Activated CD8-positive, alpha-beta memory T cell treated with anti-CD3 and anti-CD28 coated beads for 4 hours (primary cell): Measurements from ENCODE around the gene EIF3L.

Experiments
- DNase-seq, 2 donors: peaks; one replicate each; pipeline ENCODE4 v3.0.0-alpha.2; 2020; ENCODE audit warnings: low read depth in 2 of 2

Gene EIF3L

DNA sequence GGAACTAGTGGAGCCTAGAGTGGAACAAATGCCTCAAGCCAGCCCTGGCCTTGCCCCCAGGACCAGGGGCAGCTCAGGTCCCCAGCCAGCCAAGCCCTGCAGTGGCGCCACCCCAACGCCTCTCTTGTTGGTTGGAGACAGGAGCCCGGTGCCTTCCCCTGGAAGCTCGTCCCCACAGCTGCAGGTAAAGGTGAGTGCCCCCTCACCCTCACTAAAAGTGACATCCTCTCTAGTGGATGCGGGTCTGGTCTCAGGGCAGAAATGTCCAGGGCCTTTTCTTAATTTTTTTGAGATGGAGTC is 78.4 kb downstream of the EIF3L start:
- DNase-seq: no peak

DNA sequence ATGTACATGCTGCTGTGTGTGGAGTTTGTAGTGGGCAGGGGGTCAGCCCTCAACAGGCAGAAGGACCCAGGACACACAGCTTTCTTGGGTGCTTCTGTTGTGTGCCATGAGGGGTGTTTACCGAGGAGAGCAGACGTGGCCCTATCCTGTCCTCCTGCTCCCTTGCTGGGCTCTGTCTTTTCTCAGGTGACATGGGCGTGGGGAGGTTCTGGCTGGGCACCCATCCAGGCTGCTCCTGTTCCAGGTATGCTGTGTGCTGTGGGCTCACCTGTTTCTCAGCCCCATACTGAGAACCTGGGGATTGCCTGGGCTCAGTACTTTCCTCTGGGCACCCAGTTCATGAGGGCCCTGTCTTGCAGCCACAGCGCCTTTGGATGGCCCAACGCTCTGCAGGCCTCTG is 80.2 kb downstream of the EIF3L start:
- DNase-seq: no peak

DNA sequence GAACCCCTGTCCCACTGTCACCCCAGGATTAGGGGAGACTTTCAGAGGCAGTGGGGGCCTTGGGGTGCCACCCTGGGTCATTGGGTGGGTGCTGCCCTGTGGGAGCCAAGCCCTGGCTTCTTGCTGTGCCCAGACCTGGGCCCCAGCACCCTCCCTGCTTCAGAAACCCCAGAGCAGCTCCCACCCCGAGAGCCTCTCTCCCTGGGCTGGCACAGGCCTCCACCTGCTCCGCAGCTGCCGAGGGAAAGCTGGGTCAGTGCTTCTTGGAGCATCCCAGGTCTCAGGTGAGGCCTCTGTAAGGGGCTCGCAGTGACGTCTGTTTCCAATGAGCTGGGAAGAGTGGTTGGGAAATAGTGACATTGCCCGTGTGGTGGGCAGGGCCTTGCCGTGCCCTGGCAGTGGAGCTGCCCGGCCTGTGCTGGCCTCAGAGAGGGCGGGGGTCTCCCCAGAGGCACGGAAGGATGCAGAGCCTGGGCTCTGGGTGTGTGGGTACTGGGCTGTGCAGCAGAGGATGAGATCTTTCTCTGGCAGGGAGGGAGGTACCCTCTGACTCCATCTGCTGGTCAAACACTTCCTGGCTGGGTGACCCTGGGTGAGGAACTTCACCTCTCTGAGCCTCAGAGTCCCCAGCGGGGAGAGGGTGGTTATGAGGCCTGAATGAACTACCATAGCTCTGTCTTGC is 81.2 kb downstream of the EIF3L start:
- no peak for DNase-seq

GRCh38 chr22:37930952-37931440 is 81.8 kb downstream of the EIF3L start:
- no peak for DNase-seq

DNA sequence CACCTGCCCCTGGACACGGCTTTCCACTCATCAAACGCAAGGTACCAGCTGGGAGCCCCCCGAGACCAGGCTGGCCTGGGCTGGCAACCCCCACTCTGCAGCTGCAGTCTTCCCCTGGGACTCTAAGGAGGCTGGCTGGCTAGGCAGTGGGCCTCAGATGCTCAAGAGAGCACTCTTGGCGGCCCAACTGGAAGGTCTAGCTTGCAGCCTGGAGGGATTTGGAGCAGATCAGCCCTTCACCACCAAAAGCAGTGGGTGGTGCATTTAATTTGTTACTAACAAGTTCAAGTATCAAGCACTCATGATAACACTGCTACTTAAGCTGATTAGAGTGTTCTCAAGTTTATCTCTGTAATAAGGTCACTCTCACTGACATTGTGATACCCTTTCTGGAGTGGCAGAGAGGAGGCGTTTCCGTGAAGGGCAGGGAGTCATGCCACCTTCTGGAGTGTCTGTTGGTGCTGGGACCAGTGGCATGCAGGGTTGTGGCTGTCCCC is 82.7 kb downstream of the EIF3L start:
- DNase-seq: no peak

GRCh38 chr22:37932401-37932800 is 83.2 kb downstream of the EIF3L start:
- DNase-seq: no peak

DNA sequence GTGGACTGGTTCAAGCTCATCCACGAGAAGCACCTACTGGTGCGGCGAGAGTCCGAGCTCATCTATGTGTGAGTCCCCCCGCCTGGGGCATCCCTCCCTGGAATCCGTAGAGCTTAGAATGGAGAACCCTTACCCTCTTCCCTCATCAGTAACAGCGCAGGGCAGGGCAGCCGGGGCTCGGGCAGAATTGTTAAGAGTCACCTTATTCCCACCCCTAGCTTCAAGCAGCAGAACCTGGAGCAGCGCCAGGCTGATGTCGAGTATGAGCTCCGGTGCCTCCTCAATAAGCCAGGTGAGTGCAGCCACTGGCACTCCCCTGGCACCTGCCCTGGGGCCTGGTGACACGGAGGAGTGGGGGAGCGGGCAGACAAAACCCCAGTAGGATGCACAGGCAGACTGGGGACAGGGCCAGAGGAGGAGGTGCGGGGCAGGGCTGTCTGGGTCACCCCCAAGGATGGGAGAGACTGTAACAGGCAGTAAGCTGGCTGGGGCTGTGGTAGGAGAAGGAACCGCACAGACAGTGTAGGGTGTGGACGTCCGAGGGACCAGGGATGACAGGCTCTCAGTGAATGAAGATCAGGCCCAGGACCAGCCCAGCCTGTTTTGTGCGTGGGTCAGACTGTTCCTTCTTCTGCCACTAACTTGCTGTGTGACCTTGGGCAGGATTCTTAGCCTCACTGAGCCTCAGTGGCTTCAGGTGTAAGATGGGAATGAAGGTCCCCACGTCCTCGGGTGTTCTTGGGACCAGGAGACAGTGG is 83.8 kb downstream of the EIF3L start:
- DNase-seq: no peak

GRCh38 chr22:37933711-37934376 is 84.6 kb downstream of the EIF3L start:
- peak; percentile 51 to 57 for DNase-seq
